Ishikawa (cell line): ENCODE data around the gene XG.

Experiments
- CEBPB ChIP-seq: IDR thresholded peaks from 2 replicates; pipeline ENCODE4 v1.6.1; 2012
- CREB1 ChIP-seq: IDR thresholded peaks from 2 replicates; pipeline ENCODE4 v1.6.1; 2012; ENCODE audit warnings: low read depth
- EGR1 ChIP-seq: IDR thresholded peaks from 2 replicates; pipeline ENCODE4 v1.6.1; 2012
- EP300 ChIP-seq: IDR thresholded peaks from 2 replicates; pipeline ENCODE4 v1.6.1; 2012; ENCODE audit warnings: borderline replicate concordance
- FOXM1 ChIP-seq: IDR thresholded peaks from 2 replicates; pipeline ENCODE4 v1.6.1; 2012; ENCODE audit warnings: low read depth, borderline replicate concordance
- NFIC ChIP-seq: IDR thresholded peaks from 2 replicates; pipeline ENCODE4 v1.6.1; 2012
- RAD21 ChIP-seq: IDR thresholded peaks from 2 replicates; pipeline ENCODE4 v1.6.1; 2012; ENCODE audit warnings: low read depth
- TAF1 ChIP-seq: IDR thresholded peaks from 2 replicates; pipeline ENCODE4 v1.6.1; 2012; ENCODE audit warnings: low read depth, mild to moderate bottlenecking
- TCF12 ChIP-seq: IDR thresholded peaks from 2 replicates; pipeline ENCODE4 v1.6.1; 2012; ENCODE audit warnings: low read depth
- TEAD4 ChIP-seq: IDR thresholded peaks from 2 replicates; pipeline ENCODE4 v1.6.1; 2012
- YY1 ChIP-seq: IDR thresholded peaks from 2 replicates; pipeline ENCODE4 v1.6.1; 2012; ENCODE audit warnings: low read depth
- ZBTB7A ChIP-seq: IDR thresholded peaks from 2 replicates; pipeline ENCODE4 v1.6.1; 2012; ENCODE audit warnings: low read depth
- TF ChIP-seq, protein P1 (sequence below): IDR thresholded peaks from 2 replicates; pipeline ENCODE4 v1.6.1; 2012
- TF ChIP-seq, protein P2 (sequence below): IDR thresholded peaks from 2 replicates; pipeline ENCODE4 v1.6.1; 2012
- TF ChIP-seq, protein P3 (sequence below): IDR thresholded peaks from 2 replicates; pipeline ENCODE4 v1.6.1; 2012; ENCODE audit warnings: low read depth, mild to moderate bottlenecking

The XG gene

DNA sequence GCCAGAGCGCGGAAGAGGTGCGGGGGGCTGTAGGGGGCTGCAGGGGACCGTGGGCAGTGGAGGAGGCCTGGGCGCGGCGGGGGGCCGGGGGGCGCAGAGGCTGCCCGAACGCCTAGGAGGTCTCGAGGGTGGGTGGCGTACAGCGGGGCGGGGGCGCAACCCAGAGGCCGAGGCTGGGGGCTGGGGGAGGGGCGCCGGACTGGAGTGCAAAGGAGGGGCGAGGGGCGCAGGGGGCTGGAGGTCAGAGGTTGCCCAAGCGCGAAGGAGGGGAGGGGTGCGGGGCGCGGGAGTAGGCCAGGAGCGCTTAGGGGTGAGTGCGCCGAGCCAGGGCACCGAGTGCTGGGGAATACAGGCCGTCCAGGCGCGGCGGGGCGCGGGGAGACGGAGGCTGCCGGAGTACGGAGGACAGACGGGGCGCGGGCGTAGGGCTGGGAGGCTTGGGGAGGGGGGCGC is 77.1 kb downstream of the XG start:
- TF ChIP-seq CEBPB = no peak
- TF ChIP-seq ZBTB7A = no peak
- TF ChIP-seq, protein P1, sequence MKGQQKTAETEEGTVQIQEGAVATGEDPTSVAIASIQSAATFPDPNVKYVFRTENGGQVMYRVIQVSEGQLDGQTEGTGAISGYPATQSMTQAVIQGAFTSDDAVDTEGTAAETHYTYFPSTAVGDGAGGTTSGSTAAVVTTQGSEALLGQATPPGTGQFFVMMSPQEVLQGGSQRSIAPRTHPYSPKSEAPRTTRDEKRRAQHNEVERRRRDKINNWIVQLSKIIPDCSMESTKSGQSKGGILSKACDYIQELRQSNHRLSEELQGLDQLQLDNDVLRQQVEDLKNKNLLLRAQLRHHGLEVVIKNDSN = no peak
- TF ChIP-seq, protein P2, sequence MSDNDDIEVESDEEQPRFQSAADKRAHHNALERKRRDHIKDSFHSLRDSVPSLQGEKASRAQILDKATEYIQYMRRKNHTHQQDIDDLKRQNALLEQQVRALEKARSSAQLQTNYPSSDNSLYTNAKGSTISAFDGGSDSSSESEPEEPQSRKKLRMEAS = no peak
- no peak for TF ChIP-seq TEAD4
- no peak for TF ChIP-seq CREB1
- TF ChIP-seq, protein P3, sequence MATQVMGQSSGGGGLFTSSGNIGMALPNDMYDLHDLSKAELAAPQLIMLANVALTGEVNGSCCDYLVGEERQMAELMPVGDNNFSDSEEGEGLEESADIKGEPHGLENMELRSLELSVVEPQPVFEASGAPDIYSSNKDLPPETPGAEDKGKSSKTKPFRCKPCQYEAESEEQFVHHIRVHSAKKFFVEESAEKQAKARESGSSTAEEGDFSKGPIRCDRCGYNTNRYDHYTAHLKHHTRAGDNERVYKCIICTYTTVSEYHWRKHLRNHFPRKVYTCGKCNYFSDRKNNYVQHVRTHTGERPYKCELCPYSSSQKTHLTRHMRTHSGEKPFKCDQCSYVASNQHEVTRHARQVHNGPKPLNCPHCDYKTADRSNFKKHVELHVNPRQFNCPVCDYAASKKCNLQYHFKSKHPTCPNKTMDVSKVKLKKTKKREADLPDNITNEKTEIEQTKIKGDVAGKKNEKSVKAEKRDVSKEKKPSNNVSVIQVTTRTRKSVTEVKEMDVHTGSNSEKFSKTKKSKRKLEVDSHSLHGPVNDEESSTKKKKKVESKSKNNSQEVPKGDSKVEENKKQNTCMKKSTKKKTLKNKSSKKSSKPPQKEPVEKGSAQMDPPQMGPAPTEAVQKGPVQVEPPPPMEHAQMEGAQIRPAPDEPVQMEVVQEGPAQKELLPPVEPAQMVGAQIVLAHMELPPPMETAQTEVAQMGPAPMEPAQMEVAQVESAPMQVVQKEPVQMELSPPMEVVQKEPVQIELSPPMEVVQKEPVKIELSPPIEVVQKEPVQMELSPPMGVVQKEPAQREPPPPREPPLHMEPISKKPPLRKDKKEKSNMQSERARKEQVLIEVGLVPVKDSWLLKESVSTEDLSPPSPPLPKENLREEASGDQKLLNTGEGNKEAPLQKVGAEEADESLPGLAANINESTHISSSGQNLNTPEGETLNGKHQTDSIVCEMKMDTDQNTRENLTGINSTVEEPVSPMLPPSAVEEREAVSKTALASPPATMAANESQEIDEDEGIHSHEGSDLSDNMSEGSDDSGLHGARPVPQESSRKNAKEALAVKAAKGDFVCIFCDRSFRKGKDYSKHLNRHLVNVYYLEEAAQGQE = no peak
- no peak for TF ChIP-seq EGR1
- TF ChIP-seq NFIC = no peak
- TF ChIP-seq YY1 = no peak
- TF ChIP-seq TCF12 = no peak

DNA sequence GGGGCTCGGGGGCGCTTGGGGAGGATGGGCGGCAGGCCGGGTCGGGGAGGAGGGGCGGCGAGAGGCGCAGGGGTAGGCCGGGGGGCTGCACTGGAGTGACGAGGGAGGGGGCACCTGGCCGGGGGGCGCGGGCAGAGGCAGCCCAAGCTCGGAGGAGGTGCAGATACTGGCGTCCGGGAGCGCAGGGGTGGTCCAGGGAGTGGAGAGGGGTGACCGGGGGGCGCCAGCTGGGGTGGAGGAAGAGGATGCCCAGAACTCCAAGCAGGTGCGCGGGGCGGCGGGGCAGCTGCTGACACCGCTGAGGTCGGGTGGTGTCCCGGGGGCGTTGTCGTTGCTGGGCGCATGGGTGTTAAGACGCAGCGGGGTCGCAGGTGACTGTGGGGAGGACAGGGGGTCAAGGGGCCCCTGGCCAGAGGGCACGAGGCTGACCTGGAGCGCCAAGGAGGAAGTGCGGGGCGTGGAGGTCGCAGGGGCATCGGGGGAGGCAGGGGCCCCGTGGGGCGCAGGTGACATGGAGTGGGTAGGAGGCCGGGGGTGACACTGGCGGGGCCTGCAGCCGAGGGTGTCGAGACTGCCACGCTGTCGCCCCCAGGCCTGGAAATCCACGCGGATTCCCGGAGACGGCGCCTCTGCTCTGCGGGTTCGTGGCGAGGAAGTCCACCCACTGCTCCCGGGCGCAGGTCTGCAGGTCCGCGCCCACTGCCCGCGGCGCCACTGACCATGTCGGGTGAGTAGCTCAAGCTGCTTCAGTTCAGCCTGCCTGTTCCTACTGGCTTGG is 77.8 kb downstream of the XG start:
- no peak for TF ChIP-seq TAF1
- TF ChIP-seq, protein P1 = no peak
- TF ChIP-seq, protein P2 = no peak
- no peak for TF ChIP-seq TEAD4
- no peak for TF ChIP-seq EP300
- TF ChIP-seq NFIC = no peak
- TF ChIP-seq RAD21 = no peak
- TF ChIP-seq CEBPB = no peak
- no peak for TF ChIP-seq TCF12
- no peak for TF ChIP-seq YY1
- TF ChIP-seq, protein P3 = no peak
- no peak for TF ChIP-seq EGR1
- no peak for TF ChIP-seq ZBTB7A

DNA sequence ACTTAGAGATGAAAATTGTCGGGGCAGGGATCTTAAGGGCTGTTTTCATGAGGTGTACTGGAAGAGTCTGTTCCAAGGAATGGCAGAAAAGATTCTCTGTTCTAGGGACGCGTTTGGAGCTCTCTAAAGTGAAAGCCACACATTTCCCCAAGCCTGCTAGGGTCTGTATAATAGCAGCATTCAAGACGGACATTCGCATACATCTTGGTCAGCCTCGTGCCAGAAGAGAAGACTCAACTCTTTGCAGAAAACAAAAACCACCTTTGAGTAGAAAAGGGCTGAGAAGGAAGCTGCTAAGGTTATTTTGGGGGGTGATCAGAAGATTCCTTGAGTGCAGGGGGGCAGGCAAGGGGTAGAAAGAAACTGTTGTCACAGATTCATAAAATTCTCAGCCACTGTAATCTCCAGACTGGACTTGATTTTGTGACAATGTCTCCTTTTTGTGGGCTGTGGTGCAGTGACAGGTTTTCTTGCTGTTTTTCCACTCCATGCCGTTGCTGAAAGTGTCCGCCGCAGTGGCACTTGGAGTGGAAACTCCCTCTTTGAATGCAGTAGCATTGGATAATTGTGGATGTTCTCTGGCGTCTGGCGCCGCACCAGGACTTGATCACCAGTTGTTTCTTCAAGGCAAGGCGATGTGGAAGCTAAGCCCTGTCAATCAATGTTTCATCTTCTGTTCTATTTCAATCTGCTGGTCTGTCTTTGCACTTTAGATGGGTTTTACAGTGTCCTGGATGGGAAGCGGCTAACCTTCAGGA is 79.8 kb downstream of the XG start:
- TF ChIP-seq RAD21 (no peak), NFIC (no peak), YY1 (no peak), TEAD4 (no peak), ZBTB7A (no peak), EGR1 (no peak), TAF1 (no peak), FOXM1 (no peak), TCF12 (no peak), CREB1 (no peak)
- TF ChIP-seq, protein P1 = no peak
- TF ChIP-seq, protein P2 = no peak
- TF ChIP-seq, protein P3 = no peak

DNA sequence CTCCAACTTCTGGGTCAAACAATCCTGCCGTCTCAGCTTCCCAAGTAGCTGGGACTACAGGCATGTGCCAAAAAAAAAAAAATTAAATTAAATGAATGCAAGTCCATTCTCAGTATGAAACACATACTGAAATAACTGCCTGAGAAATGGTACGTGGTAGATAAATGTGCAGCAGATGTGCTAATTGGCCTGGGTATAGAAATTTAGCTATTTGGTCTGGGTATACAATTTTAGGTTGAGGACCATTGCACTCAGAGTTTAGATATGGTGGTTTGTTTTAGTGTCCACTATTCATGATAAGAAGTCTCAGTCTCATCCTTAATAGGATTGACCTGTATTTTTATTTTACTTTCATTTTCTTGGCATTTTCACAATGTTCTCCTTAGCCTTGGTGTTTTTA is 86.1 kb downstream of the XG start:
- TF ChIP-seq, protein P2 = no peak
- TF ChIP-seq ZBTB7A (no peak), TEAD4 (no peak), EP300 (no peak), CEBPB (no peak), RAD21 (no peak), YY1 (no peak), CREB1 (no peak), FOXM1 (no peak), TCF12 (no peak), TAF1 (no peak), EGR1 (no peak), NFIC (no peak)
- TF ChIP-seq, protein P1 = no peak
- TF ChIP-seq, protein P3 = no peak
